Astrocyte of the cerebellum (primary cell): ENCODE results near the gene NSA2.

ENCODE experiments used
- DNase-seq: peaks from one replicate; pipeline ENCODE4 v3.0.0-alpha.2; 2011; ENCODE audit warnings: low read depth
- H3K4me3 ChIP-seq: 2 replicates; pipeline ENCODE4 v1.5.1; 2011; ENCODE audit warnings: mild to moderate bottlenecking, low read depth, low read length, moderate library complexity
- CTCF ChIP-seq: IDR thresholded peaks from 2 replicates; pipeline ENCODE4 v1.5.1; 2012; ENCODE audit warnings: low read length, low read depth, moderate library complexity, mild to moderate bottlenecking; ENCODE audit errors: missing control alignments
- in situ Hi-C: cut with HindIII; loops from 2 replicates; pipeline ENCODE4 v1.10.0; 2017; ENCODE audit warnings: low sequenced_read_pairs

NSA2 gene

GRCh38 chr5:74801941-74802340 lies 34.9 kb downstream of the NSA2 start:
- no peak for DNase-seq
- TF ChIP-seq CTCF = no peak
- no peak overlapping the region for H3K4me3 ChIP-seq
- in situ Hi-C loops = no loop called here

GRCh38 chr5:74810915-74811314 lies 43.9 kb downstream of the NSA2 start:
- DNase-seq = no peak
- H3K4me3 ChIP-seq = no peak overlapping the region
- no peak for TF ChIP-seq CTCF
- in situ Hi-C loops = no loop called here

DNA sequence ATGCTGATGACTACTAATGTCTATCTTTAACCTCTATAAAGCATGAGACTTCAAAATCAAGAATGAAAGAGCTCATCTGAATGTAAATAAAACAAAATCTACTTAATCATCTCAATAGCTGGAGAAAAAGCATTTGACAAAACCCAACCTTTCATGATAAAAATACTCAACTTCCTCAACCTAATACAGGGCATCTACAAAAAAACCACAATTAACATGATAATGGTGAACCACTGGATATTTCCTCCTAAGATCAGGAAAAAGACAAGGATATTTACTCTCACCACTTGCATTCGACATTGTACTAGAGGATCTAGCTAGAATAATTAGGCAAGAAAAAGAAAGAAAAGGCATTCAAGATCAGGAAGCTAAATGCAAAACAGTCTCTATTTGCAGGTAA lies 49.8 kb downstream of the NSA2 start:
- in situ Hi-C loops = no loop called here
- no peak overlapping the region for H3K4me3 ChIP-seq
- DNase-seq = no peak
- no peak for TF ChIP-seq CTCF

- in situ Hi-C loops = no loop called here
- DNase-seq = no peak
- H3K4me3 ChIP-seq = no peak overlapping the region
- TF ChIP-seq CTCF = no peak
Measured at GRCh38 chr5:74822288-74822687, 55.2 kb downstream of the NSA2 start.

DNA sequence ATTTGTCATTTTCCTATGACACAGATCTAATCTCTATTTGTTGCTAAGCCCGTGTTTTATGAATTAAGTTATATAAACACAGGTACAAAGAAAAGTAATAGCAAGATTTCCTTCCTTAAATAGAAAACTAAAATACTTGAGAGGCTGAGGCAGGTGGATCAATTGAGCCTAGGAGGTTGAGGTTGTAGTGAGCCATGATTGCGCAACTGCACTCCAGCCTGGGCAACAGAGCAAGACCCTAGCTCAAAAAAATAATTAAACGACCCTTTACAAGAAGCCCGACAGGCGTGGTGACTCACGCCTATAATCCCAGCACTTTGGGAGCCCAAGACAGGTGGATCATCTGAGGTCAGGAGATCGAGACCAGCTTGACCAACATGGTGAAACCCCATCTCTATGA lies 62.4 kb downstream of the NSA2 start:
- H3K4me3 ChIP-seq = no peak overlapping the region
- DNase-seq = no peak
- in situ Hi-C loops = no loop called here
- no peak for TF ChIP-seq CTCF
